HG03558 (cell line): ENCODE measurements around the gene SETD4.

Experiments
- ATAC-seq: cut with Tn5 transposase; IDR thresholded peaks from one replicate; pipeline ENCODE4 v1.9.1; 2021; ENCODE audit warnings: moderate number of reproducible peaks; ENCODE audit not compliant: unreplicated experiment; ENCODE audit errors: extremely low read depth

Gene SETD4

DNA sequence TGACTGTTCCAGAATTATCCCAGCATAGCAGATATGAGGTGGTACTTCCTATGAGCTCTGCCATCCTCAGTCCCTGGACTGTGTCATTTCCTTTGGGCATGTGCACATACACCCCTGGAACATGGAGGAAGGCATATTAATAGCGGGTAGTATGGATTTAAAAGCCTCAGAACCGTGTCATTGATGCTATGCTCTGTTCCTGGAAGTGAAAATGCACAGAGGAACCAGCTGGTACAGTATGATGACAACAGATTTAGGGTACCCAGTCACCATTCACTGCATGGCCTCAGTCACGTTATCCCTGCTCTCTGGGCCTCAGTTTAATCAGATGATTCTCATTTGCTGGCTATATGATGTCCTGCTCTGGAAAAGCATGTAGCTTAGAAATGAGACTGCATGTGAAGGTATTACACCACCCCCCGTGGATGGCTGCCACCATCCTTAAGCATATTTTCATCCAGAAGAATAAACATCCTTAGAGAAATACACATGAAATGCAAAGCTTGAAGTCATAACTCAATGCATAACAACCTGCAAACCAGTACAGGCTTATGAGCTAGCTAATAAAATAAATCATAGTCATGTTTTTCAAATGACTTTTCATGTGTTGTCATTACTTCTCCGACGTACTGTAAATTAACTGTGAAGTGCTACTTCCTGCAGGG, 37.8 kb downstream of the SETD4 start:
- ATAC-seq: no peak

DNA sequence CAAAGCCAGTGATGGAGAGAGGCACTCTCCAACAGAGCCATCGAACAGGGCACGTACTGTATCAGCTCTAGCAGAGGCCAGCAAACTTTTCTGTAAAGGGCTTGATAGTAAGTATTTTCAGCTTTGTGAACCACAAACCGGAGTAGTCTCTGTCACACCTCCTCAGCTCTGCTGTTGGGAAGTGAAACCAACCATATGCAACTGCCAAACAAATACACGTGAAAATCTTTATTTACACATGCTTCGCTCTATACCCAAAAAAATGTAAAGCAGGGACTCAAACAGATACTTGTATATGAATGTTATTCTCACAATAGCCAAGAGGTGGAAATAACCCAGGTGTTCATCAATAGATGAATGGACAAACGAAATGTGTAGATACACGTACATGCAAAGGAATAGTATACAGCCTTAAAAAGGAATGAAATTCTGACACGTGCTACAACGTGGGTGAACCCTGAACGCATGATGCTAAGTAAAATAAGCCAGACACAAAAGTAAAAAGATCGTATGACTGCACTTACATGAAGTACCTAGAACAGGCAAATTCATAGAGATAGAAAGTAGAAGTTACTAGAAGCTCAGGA, 39.0 kb downstream of the SETD4 start:
- ATAC-seq: no peak

DNA sequence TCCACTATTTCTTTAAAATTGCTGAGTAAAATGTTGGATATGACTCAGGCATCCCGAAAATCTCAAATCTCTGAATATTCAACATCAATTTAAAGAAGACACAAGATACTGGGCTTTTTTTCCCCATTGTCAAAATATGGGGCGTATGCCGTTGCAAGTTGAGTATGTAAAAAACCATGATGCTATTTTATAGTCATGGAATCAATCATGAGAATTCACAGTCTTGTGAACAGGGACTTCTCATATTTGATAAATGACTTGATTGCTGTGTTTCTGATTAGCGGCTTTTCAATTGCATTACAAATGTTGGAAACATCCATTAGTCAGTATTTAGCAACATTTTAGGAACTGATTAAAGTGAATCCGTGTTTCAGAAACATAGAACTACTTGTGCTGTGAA, 45.3 kb downstream of the SETD4 start:
- ATAC-seq: no peak

DNA sequence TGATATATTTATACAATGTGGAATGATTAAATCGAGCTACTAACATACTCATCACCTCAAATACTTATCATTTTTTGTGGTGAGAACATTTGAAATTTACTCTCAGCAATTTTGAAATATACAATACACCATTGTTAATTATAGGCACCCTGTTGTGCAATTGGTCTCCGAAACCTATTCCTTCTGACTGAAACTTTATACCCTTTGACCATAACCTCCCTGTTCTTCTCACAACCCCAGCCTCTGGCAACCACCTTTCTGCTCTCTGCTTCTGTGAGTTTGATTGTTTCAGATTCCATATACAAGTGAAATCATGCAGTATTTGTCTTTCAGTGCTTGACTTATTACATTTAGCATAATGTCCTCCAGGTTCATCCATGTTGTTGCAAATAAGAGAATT, 49.5 kb downstream of the SETD4 start:
- no peak for ATAC-seq

DNA sequence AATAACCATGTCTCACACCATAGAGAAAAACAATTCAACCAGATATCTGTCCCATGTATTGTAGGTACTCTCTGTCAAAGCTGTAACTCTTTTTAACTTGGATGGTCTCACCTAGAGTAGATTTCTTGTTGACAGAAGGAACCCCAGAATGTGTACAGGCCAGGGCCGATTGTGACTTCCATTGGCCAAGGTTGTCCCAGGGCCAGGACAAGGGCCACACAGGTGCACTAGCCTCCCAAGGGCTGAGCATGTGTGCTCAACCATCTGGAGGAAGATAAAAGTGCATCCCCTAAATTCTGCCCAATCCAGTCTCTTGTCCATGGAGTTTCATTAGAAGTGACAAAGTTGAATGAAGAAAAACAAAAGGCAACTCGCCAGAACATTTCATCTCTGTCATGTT, 51.8 kb downstream of the SETD4 start:
- no peak for ATAC-seq

DNA sequence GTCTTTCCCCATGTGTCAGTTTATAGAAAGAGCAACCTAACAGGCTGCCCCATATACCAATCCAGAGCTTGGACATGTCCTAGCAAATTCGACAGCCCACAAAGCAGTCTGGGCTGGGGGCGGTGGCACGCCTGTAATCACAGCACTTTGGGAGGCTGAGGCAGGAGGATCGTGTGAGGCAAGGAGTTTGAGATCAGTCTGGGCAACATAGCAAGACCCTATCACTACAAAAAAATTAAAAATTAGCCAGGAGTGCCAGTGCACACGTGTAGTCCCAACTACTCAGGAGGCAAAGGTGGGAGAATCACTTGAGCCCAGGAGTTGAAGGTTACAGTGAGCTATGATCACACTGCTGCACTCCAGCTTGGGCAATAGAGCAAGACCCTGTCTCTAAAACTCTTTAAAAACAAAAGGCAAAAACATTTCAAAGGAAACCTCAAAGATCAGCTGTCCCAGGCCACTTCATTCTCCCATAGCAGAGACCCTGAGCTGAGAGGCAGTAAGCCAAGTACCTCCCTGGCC, 54.4 kb downstream of the SETD4 start:
- ATAC-seq: no peak

DNA sequence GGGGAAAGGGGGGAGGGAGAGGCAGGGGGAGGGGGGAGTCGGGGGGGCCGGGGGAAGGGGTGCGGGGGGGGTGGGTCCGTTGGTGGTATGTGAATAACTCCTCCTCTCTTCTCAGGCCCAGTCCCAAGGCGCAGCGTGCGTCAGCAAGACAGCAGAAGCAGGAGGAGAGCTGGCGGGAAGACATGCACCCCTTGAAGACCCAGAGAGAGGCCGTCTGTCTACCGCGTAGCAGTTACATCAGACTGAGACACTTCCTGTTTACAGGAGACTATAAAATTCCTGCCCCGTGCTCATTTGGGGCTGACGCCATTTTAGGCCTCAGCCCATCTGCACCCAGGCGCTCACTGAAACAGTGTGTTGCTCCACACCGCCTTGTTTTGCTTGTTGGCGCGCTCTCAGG, 55.3 kb downstream of the SETD4 start:
- ATAC-seq: no peak

DNA sequence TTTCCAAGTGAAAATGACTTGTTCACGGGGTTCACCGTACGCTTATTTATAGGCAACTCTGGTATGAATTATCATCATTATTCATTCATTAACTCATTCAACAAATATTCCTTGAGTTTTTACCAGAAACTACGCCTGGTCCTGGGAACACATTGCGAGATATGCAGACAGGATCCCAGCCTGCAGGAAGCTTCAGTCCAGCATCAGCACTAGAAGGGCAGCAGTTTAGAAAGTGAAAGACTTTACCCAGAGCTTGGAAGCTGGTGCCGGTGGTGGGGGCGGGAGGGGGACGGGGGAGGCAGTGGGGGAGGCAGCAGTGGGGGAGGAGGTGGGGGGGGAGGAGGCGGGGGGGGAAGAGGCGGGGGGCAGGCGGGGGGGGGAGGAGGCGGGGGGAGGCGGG, 55.9 kb downstream of the SETD4 start:
- ATAC-seq: no peak

DNA sequence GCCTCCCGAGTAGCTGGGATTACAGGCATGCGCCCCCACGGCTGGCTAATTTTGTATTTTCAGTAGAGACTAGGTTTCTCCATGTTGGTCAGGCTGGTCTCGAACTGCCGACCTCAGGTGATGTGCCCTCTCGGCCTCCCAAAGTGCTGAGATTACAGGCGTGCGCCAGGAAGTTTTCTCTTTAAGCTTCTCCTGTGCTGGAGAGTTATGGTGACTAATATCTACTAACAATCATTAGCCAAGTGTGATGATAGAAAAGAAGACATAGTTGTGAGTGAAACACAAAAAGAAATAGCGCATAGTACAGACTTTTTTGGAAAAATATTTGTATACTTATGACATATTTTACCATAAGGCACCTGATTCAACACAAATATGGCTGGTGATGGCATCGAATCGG, 56.5 kb downstream of the SETD4 start:
- no peak for ATAC-seq

DNA sequence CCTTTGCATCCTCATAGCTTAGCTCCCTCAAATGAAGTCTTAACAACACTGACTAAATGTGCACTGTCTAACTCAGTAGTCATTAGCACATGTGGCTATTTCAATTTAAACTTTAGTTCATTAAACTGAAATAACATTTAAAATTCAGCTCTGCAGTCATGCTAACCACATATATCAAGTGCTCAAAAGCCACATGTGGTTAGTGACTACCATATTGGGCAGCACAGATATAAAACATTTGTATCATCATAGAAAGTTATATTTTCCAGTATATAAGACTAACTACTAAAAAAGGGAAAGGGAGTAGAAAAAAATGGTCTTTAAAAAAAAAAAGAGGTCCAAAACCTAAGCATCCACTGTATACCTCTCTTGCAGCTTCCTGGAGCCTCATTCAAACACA, 64.1 kb downstream of the SETD4 start:
- no peak for ATAC-seq

DNA sequence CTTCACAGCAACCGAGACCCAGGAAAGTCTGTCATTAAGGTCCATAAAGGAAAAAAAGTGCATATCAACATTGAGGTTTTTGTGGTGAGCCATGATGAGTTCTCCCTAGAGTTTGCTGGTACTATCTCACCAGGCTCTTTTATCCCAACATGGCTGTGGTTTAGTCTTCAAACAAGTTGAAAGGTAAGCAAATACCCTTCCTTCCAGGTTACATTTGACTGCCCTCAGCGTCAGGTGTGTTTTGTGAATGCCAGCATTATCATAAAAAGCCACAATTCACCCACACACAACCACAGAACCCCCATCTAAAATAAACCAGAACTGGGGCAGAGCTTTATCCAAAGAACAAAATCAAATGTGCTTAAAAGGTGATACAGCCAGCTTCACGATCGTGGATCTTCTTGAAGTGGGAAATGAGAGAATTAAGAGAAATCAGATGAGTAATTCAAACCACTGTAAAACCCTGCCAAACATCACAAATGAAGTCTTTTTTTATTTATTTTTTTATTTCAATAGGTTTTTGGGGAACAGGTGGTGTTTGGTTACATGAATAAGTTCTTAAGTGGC, 64.7 kb downstream of the SETD4 start:
- ATAC-seq: no peak

DNA sequence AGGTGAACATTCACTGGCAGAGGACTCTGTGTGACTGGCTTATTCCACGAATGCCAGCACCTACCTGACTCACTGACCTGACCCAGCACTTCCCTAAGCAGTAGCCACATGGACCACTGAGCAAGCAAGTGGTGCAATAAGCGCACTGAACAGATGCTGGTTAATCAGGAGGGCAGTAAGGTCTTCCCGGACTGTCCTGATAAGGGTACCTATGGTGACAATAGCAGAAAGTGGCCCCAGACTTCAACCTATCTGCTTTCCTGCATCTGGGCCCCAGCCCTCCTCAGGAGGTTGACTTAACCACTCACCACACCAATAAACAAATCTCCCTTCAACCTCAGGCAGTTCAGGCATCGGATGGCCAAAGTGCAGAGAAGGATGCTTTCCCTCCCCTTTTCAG, 65.7 kb downstream of the SETD4 start:
- no peak for ATAC-seq

DNA sequence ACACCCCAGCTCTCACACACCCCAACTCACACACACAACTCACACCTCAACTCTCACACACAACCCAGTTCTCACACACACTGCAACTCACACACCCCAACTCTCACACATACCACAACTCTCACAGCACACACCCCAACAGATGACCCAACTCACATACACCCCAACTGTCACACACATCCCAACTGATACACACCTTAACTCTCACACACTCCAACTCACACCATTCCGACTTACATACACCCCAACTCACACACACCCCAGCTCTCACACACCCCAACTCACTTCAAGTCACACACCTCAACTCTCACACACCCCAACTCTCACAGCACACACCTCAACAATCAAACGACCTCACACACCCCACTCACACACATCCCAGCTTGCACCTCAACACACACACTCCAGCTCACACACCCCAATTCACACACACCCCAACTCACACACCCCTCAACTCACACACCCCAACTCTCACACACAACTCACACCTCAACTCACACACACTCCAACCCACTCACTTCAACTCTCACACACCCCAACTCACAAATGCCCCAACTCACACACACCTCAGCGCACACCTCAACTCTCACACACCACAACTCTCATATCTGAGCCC, 66.3 kb downstream of the SETD4 start:
- no peak for ATAC-seq

DNA sequence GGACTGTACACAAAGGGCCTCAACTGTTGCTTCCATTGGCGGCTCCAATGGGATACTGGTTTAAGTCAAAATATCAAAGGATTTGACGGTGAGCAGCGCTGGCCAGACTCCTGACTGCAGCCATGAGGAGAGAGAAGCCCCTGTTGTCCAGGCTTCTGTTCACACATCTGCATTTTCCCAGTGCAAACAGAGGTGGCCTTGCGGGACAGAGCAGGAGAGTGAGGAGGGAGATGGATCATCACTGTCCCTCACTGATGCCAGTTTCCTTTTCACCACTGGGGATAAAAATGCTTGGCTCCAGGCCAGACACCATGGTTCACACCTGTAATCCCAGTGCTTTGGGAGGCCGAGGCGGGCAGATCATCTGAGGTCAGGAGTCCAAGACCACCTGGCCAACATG, 69.2 kb downstream of the SETD4 start:
- ATAC-seq: no peak

DNA sequence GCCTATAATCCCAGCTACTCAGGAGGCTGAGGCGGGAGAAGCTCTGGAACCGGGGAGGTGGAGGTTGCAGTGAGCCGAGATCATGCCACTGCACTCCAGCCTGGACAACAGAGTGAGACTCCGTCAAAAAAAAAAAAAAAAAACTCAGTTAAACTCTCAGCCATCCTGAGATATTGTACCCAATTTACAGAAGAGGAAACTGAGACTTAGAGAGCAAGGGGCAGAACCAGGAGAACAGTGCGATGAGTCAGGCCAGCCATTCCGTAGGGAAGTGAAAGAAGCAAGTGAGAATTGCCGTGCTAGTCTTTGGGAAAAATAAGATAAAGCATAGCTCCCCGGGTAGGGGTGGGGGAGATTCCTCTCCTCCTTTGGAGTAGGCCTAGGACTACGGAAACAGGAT, 69.7 kb downstream of the SETD4 start:
- ATAC-seq: no peak

DNA sequence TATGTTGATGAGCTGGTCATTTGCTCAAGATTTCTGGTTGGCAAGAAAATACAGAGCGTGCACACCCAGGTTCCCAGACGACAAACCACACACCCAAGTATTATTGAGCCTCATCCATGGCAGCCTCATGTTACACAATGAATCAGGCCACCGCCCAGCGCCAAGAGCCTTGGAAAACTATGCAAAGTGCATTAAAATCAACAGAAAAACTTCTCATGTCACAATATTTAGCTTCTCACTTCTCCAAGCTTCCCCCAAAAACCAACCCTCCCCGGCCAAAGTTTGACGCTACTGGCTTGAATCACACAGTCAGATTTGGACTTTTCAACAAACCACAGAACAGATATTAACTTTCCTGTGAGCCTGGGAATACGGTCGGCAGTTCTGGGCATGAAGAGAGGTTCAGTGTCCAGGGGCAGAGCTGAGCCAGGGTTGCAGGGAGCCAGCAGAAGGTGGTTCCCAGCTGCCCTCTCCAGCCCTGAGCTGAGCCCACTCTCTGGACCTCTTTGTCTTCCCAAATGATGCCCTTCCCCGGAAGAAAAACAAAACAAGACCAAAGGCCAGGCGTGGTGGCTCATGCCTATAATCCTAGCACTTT, 71.1 kb downstream of the SETD4 start:
- ATAC-seq: no peak

DNA sequence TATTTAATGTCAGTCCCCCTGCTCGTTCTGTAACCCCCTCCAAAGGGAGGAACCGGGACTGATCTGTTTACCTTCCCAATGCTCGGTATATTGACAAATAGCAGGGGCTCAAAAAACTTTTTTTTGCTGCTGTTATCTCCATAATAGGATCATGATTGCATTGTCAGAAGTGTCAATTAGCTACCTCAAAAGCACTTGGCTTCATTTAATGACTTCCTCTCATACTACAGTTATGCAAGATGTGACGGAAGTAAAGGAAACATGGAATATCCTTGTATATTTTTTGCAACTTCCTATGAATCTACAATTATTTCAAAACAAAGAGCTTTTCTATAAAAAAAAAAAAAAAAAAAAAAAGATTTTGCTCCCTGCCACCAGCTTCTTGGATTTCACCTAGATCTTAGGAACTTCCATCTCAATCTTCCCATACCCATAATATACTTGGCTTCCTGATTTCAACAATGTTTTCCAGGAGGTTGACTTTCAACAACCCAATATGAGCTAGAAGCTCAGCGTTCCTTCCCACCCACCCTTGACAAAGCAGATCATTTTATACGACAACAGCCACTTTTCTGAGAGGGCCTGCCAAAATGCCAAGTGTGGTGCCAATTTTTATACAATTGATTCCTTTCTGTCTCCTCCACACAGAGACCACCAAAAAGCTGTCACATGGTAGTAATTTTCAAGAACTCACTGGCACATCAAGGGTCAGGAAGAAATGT, 71.7 kb downstream of the SETD4 start:
- no peak for ATAC-seq

DNA sequence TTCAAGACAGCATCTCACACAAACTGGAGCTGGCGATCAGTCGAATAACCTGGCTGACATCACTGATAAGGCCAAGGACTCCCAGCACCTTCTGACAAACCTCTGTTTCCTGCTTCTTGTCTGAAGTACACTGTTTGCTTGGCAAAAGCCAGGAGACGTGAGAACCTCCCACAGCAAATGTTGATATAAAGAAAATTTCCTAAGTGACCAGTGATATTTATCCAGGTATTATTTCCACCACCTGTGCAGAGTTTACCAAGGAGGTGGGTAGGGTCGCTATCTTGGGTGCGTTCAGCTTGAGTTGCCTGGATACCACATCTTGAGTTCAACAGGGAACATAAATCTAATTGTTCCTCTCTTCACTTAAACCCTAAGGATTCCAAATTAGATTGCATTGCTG, 72.9 kb downstream of the SETD4 start:
- ATAC-seq: no peak

DNA sequence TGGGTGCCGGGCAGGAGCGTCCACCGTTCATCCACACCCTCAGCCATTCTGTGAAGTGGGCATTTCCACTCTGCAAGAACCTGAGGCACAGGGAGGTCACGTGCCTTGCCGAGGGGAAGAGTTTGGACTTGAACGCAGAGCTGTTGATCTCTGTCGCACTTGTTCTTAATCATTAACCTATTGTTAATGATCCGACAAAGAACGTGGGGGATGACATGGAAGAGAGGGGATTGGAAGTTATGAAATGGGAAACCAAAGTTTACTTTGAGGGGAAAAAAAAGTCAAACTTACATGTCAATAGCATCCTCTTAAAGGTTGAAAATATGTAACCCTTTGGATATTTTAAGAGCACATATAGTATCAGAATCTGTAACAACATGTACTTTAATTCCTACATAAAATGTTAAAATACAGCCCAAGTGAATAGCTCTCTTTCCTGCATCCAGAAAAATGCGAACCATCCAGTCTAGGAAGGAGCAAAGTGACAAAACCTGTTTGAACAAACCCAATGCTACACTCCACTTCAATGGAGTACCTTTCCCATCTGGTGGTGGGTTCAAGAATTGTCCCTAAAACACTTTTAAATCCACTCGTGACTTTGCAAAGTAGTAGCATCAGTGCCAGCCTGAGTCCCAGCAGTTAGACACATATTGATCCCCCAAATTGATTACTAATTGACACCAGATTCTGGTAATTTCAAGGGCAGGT, 75.5 kb downstream of the SETD4 start:
- no peak for ATAC-seq
